ENCODE measurements around the gene SLC22A23.
A peak's percentile ranks its signal among the peaks of the same experiment; 100 is the strongest.
"Not testable (repeated sequence)": the region's sequence is repeated elsewhere in the genome, so short reads cannot be mapped to it uniquely, and the experiment has no call there.

Gene SLC22A23

DNA sequence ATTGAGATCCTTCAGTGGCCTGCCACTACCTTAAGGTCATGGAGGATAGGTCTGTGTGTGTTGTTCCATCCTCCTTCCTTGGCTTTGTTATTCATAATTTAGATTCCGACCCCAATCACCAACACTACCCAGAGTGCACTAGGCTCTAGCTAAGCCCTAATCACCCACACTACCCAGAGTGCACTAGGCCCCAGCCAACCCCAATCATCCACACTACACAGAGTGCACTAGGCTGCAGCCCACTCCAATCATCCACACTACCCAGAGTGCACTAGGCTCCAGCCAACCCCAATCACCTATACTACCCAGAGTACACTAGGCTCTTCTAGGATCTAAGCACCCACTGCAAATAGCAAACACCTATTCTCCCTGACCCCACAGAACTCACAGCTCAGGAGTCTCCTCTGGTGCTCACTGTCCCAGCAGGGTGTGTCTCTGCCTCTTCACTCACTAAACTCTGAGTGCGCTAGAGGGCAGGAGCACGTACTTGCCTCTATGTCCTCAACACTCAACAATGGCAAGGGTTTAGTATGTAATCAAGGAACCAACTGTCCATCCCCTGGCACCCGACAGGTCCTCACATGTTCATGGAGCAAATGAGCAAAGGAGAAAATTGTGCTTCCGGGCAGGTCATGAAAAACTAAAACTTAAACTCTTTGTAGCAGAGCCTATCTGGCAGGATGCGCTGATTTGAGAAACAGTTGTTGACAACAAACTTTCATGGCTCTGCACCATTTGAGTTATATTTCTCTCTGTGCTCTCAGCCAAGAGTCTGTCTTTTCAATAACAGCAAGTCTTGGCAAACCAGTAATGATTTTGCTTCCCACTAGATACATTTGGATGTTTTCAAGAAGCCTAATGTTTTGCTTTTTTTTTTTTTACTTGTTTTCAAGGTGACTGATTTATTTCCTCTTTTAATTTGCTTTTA lies 54.3 kb downstream of the SLC22A23 start:
- no peak for DNase-seq

DNA sequence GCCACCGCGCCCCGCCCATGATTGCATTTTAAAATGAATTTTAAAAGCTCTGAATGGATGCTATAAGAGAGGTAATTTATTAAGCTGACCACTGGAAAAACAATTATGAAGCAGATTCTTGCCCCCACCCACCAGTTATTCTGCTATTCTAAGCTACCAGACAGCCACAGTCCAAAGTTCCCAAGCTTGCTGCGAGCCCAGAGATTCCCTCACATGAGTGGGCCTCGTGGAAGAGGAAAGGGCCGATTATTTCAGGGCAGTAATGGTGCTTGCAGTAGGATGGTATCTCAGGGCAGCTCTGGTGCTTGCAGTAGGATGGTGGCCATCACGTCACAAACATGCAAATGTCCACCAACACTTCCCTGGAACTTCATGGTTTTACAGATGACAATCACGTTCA lies 56.7 kb downstream of the SLC22A23 start:
- DNase-seq: no peak

DNA sequence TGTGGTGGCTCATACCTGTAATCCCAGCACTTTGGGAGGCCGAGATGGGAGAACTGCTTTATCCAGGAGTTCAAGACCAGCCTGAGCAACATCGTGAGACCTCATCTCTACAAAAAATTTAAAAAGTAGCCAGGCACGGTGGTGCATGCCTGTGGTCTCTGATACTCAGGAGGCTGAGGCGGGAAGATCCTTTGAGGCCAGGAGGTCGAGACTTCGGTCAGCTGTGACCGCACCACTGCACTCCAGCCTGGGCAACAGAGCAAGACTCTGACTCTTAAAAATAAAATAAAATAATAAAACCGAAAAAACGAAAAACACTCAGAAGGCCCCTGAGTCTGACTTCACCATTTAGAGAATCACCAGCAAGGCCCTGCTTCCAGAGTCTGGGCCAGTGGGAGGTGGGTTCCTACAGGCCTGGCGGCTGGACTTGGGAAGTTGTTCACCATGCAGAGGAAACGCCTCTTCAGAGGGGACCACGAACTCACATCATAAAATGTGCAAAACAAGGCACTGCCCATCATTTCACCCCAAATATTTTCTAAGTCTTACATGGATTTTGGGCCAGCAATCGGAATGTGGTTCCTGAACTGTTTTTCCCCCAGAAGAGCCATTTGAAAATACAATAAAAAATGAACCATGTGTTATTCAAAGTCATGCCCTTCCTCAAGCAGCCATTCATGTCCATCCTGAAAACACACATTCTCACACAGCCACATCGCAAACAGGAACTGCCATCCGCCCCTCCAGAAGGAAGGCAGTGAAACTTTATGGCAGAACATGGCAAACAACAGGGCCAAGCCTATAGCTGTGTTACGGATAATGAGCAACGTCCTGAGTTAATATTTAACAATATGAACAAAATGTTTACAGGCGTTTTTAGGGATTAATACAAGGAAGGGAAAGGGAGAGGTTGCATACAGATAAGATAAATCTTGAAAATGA lies 57.8 kb downstream of the SLC22A23 start:
- DNase-seq: no peak

DNA sequence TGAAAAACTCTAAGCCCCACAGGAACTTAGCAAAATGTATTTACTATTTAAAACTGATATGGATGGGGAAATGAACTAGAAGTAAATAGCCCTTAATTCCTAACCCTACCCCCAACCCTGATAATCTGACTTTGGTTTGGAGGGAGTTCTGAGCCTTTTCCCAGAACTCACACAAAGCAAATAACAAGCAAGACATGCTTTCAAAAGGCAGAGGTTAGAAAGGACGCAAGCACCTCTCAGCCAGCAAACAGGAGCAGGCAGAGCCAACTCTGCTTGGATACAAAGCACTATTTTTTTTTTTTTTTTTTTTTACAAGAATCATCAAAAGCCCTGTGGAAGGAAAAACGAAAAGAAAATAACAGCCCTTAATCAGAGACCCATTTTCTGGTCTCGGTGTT lies 58.7 kb downstream of the SLC22A23 start:
- DNase-seq: no peak

DNA sequence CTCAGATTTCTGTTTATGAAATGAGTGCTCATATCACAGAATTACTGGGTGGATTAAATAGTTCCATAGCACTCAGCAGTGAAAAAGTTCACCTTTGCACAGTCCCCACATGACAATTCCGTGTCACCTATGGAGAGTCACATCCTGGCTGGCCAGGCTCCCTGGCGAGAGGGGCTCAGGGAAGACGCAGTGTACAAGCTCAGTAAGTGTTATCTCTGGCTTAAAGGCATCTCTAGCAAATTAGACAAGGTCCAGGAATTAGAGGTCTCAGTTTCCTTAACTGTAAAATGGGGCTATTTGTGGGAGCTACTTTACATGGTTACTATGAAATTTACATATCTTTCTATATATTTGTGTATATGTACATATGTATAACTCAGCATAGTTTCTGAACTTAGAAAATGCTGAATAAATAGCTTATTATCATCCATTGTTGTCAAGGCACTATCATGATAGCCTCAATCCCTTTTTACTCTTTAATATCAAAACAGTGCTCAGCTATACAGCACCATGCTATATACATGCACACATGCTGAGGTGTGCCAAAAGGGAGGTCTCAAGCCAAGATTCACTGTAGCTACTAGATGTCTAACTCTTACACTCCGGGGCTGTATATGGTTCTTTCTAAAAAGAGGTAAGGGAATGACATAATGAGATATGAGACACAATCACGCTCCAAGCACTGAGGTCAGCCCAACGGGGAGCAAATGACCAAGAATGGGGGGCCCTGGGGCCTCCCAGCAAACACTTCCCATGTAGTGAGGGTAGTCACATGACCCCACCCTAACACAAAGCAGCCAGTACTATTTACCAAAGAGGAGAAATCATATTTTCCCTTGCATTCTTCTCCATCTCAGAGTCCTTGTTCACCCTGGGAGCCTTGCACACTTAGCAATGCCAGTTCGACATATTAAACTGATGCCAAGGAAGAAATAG lies 59.4 kb downstream of the SLC22A23 start:
- DNase-seq: no peak

DNA sequence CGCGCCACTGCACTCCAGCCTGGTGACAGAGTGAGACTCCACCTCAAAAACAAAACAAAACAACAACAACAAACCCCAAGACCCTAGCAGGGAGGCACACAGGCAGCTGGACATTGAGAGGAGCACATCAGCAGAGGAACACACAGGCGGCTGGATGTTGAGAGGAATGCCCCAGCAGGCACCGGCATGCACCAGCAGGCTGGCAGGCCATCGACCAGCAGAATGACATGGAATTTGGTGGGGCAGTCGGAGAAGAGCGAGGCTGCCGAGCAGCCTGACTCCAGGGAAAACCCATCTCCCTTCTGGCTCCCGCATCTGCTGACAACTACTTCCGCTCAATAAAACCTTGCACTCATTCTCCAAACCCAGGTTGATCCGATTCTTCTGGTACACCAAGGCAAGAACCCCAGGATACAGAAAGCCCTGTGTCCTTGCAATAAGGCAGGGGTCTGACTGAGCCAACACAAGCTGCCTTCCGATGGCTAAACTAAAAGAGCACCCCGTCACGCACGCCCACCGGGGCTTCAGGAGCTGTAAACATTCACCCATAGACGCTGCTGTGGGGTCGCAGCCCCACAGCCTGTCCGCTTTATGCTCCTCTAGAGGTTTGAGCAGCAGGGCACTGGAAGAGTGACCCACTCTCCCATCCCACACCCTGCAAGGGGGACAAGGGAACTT lies 60.2 kb downstream of the SLC22A23 start:
- DNase-seq: no peak

DNA sequence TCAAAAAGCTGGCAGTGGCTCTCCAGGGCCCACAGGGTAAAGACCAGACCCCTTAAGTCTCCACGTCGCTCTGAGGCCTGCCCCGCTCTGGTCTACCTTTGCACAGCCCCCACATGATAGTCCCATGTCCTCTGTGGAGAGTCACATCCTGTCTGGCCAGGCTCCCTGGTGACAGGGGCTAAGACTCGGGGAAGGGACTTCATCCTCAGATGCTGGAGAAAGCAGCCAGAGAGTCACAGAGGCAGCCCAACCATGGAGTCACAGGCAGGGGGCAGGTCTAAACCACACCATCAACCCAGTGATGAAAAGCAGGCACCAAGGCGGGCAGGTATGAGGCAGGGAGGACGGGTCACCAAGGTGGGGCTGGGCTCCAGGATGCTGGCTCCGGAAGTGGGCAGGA lies 62.2 kb downstream of the SLC22A23 start:
- DNase-seq: no peak

DNA sequence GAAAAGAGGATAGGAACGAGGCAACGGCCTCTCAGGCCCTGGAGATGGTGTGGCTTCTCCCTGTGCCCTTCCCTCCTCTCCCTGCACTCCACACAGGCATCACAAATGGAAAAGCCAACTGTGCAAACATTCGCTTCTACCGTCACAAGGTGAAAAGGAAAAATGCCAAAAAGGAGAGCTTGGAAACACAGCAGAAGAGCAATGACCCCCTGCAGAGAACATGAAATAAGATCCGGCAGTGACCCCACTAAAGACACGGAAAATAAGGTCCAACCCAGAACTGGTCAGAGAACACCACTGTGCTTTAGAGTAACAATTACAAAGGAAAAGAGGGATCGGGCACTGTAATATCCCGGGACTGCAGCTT lies 63.0 kb downstream of the SLC22A23 start:
- DNase-seq: no peak

DNA sequence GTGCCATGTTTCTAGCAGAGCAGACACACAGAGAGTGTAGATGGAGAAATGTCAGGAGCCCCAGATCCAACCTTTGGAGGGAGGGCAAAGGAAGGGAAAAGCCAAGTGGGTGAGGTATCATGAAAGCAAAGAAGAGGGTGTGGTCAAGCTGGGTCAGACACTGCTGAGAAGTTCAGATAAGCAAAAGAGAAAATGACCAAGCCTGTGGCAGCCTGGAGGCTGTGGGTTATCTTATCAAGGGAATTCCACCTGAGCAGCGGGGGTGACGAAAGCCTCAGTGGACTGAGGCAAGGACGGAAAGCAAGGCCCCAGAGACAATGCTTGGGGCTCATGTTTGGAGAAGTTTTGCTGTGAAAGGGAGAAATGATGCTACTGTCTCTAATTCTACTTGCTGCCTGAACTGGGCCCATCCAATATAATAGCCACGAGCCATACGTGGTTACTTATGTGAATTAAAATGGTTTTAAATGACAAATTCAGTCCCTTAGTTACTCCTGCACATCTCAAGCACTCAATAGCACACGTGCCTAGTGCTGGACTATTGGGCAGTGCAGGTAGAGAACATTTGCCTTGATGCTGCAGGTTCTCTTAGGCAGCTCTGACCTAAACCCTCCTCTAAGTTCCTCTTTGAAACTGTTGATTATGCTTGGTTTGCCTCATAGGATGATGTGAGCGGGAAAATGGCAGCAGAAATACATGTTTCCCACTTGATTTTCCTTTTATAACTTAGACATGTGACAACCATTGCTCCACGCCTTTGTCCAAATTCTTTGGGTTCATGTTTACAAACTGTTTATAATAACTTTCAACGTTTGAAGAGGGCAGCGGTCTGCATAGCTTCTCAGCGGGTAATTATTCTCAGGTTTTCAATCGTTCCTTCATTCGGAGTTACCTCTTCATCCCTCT lies 63.7 kb downstream of the SLC22A23 start:
- no peak for DNase-seq

DNA sequence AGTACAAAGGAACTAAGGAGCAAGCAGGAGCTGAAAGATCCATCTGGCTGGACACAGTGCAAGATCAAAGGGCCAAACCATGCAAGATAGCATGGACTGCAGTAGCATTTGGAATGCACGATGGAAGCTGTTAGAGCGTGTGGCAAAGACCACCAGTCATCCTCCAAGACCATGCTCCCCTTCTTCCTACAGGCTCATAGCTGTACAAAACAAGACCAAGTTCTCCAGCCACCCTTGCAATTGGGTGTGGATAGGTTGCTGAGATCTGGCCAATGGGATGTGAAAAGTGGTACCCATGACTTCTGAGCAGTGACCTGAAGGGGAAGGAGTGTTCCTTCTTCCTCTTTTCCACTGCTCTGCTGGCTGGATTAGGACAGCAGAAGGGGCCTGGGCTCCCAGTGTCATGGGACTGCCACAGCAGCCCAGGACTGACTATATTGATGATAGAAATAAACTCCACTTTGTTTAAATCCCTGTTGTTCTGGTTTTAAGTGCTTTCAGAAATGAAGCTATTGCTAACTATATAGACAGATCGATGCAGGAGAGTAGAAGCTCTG lies 64.9 kb downstream of the SLC22A23 start:
- no peak for DNase-seq

DNA sequence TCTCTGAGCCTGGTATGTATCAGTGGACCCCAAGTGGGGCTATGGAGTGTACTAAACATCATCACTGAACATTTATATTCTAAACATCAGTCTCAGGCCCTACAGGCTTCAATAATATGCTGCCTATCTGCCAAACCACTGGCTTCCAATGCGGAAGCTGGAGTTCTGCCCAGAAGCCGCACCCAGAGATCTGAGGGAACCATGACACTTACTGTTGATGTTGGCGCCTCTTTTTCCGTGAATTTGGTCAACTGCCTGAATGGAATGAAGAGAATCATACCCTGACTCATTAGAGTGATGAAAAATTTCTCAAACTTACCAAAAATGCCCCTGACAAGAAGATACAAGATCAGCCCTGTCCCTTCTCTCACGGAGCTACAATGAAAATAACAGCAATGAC lies 66.2 kb downstream of the SLC22A23 start:
- DNase-seq: peak; percentile 95

DNA sequence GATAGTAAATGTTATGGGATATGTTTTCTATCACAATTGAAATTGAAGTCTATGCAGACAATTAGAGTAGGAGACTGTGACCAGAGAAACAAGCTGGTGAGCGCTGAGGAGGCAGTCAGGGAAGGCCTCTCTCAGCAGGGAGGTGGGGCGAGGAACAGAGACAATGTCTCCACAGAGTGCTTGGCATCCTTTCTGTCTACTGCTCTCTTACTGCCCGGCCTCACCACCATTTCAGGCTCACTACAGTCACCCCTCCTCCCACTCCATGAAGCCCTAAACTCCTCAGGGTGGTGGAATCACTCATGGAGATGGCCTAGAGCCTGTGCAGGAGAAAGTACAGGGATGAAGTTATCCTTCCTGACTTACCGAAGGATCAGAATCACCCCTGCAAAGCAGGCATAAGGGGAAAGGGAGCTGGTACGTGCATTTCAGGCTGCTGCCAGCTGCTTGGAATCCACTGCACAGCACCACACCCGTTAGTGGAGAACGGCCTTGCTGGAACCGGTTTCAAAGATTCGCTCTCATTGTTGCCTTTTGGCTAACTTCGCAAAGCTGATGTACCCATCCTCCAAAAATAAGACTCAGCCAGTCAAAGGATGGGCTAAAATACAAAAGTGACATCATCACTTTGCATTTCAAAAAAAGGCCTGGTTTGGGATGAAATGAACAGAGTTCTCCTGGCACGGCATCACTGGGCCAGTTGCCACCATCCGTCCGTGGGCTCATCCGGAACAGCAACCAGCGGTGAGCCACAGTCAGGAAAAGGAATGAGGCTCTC lies 67.3 kb downstream of the SLC22A23 start:
- DNase-seq: peak; percentile 62

DNA sequence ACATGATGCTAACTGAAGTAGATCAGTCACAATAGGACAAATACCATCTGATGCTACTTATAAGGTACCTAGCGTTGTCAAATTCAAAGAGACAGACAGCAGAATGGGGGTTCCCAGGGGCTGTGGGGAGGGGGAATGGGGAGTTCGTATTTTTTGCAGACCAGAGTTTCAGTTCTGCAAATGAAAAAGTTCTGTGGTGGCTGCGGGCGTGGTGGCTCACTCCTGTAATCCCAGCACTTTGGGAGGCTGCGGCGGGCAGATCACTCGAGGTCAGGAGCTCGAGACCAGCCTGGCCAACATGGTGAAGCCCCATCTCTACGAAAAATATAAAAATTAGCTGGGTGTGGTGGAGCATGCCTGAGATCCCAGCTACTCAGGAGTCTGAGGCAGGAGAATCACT lies 68.1 kb downstream of the SLC22A23 start:
- DNase-seq: no peak

DNA sequence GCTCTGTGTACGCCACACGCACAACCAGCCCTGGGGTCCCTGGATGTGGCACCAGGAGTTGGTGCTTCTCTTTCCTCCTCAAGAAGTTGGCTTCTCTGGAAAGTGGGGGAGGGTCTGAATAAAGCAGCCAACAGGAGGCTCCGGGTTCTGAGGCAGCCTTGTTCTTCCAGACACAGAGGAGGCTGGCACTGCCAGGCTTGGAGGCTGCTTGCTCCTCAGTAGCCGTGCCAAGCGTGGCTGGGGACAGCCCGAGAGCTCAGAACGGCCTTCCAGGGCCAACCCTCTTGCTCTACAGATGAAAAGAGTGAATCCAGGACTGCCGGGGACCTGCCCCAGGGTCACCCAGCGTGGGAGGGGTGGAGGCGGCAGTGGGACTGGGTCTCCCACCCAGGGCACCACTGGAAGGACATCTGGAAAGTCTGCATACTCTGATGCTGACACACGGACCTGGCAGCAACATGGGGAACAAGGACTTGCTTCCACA lies 70.4 kb downstream of the SLC22A23 start:
- no peak for DNase-seq

DNA sequence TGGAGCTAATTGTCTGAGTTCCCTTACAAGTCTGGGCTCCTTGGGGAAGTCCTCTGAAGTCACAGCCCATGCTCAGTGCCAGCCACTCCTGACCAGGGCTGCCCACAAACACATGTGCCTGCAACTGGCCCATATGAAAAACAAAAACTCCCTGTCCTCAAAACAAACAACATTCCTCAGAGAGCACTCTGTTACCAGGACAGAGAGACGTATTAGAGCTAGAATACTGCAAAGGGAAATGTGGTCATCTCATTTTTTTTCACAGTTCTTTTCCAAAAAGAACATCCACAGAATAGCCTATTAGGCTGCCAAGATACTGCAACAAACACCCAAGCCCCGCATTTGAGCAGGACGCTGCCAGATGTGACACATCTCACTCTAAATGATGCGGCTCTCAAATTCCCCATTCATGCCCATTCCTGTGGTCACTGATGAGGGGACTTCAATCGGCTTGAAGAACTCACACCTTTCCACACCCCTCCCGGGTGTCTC lies 71.1 kb downstream of the SLC22A23 start:
- peak; percentile 12 for DNase-seq

DNA sequence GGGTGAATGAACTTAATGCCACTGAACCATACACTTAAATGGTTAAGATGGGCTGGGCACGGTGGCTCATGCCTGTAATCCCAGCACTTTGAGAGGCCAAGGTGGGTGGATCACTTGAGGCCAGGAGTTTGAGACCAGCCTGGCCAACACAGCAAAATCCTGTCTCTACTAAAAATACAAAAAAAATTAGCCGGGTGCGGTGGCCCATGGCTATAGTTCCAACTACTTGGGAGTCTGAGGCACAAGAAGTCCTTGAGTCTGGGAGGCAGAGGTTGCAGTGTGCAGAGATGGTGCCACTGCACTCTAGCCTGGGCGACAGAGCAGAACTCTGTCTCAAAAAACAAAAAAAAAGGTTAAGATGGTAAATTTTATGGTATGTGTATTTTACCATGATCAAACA lies 71.7 kb downstream of the SLC22A23 start:
- not testable (repeated sequence) for DNase-seq

DNA sequence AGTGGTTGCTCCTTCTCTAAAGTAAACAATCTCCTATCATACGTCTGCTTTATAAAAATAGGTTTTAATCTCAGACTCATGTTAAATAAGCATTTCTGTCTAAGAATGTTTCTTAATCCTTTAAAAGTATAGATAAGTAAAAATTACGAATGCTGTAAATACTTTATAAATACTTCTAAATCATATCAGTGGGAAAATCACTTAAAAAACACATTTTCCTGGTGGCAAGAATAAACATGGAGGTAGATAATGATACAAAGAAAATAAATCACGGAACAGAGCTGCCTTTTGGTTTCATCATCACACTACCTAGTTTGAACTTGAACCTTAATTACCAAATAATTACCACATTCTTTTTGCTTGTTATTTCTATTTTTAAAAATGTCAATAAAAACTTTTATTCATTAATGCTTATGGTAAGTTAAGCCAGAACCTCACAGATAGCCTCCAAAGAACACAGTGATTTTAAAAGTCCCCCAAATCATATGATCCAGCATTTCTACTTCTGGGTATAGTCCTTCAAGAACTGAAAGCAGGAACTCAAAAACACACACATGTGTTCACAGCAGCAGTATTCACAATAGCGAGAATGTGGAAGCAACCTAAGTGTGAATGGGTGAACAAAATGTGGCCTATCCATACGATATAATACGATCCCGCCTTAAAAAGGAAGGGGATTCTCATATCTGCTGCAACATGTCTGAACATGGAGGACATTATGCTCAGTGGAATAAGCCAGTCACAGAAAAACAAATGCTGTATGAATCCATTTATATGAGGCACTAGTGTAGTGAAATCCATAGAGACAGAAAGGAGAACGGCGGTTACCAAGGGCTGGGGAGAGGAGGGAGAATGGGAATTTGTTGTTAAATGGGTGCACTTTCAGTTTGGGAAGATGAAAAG lies 72.4 kb downstream of the SLC22A23 start:
- DNase-seq: no peak

DNA sequence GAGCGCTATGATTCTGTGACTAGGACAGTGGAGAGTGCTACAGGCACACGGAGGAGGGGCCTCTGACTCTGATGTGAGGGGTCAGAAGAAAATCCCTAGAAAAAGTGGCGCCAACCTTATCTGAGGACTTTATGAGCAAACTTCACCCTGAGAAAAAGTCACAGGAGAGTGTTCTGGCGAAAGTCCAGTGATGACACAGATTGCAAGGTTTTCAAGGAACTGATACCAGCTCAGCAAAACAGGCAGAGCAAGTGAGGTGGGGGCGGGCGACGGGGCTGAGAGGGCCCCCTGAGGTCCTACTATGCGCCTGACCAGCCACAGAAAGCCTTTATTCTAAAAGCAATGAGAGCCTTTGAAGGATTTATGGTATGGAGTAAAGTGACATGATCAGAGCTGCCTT lies 73.3 kb downstream of the SLC22A23 start:
- peak; percentile 42 for DNase-seq
